HepG2 (cell line): Measurements from ENCODE around the gene ZC3H8. TPM values are rescaled to one million over a fixed set of nuclear protein-coding genes. Genes with fewer than 3 reads are reported as not detected.

Experiments used
- ATAC-seq: fragments of 200-7000 bp; cut with Tn5 transposase; 3 replicates; pipeline ENCODE4 v1.9.1; 2020; ENCODE audit warnings: mild to moderate bottlenecking, moderate library complexity
- BruUV-seq: library from RNA; stranded (reverse); fragments of 400-500 nt; replicated peaks from 2 replicates; lab custom pipeline; 2021; lab: Mats Ljungman, UMichigan
- CTCF ChIA-PET: fragments of 300-600 bp; formaldehyde crosslinking; extraction: SDS; loops from one replicate; lab custom pipeline; 2021; ENCODE audit warnings: low total read pairs, inconsistent platforms, low intra/inter-chr PET ratio; lab: Yijun Ruan, JAX
- POLR2A ChIA-PET: fragments of 350-600 bp; sonication (Branson Sonifier 250); formaldehyde crosslinking; loops from one replicate; lab custom pipeline; 2020; ENCODE audit warnings: antibody characterized with exemption, inconsistent platforms; lab: Yijun Ruan, JAX
- DNase-seq: peaks from one replicate; pipeline ENCODE4 v3.0.0-alpha.2; 2015; ENCODE audit warnings: low spot score
- FAIRE-seq: peaks from 3 replicates; lab custom pipeline; 2011; peaks lifted over from hg19 to GRCh38; lab: Jason Lieb, UNC
- H2AFZ ChIP-seq: one replicate; pipeline ENCODE4 v1.6.1; 2011; ENCODE audit warnings: low read length, inconsistent platforms
- H3K27ac ChIP-seq: fragments of 300-600 bp; 3 replicates; pipeline ENCODE4 v1.8.0; 2011; ENCODE audit warnings: mixed run types, mild to moderate bottlenecking, mixed read lengths, low read length, inconsistent platforms; ENCODE audit not compliant: insufficient read depth; ENCODE audit errors: extremely low read length
- H3K27me3 ChIP-seq, 2 experiments: fragments of 200-600 bp in 1 of 2; 2 replicates in 1 of 2; 3 replicates in 1 of 2; pipeline versions ENCODE4 v1.6.0 to v1.8.0; 2011; ENCODE audit warnings: low read length in 2 of 2, mild to moderate bottlenecking in 2 of 2, moderate library complexity in 2 of 2, inconsistent platforms in 1 of 2; ENCODE audit not compliant: insufficient read depth in 2 of 2, control insufficient read depth in 1 of 2
- H3K36me3 ChIP-seq, 2 experiments: fragments of 200-600 bp in 1 of 2; replicated peaks in 1 of 2; 2 replicates in 1 of 2; 3 replicates in 1 of 2; pipeline versions ENCODE4 v1.5.1 to v1.8.0; 2011; ENCODE audit warnings: low read length in 2 of 2, inconsistent platforms in 1 of 2; ENCODE audit not compliant: insufficient read depth in 2 of 2, control insufficient read depth in 1 of 2
- H3K4me1 ChIP-seq: 2 replicates; pipeline ENCODE4 v1.5.1; 2012; ENCODE audit warnings: low read length, inconsistent platforms; ENCODE audit not compliant: insufficient read depth
- H3K4me2 ChIP-seq: 2 replicates; pipeline ENCODE4 v1.6.0; 2011; ENCODE audit warnings: low read depth, low read length, inconsistent platforms
- H3K4me3 ChIP-seq, 3 experiments: fragments of 200-600 bp in 1 of 3; sonication (generic), shearing (Covaris generic) in 1 of 3; replicated peaks in 1 of 3; 2 replicates each; pipeline ENCODE4 v1.5.1; 2011 to 2016; ENCODE audit warnings: low read length in 3 of 3, inconsistent platforms in 2 of 3, low read depth in 2 of 3, mild to moderate bottlenecking in 2 of 3, control low read depth in 1 of 3, mixed read lengths in 1 of 3; ENCODE audit not compliant: insufficient read depth in 1 of 3
- H3K79me2 ChIP-seq: one replicate; pipeline ENCODE4 v1.6.1; 2011; ENCODE audit warnings: low read length, inconsistent platforms; ENCODE audit not compliant: insufficient read depth
- H3K9ac ChIP-seq: 2 replicates; pipeline ENCODE4 v1.6.0; 2011; ENCODE audit warnings: mild to moderate bottlenecking, low read depth, low read length, inconsistent platforms; ENCODE audit not compliant: insufficient read depth
- H3K9me3 ChIP-seq: 2 replicates; pipeline ENCODE4 v1.5.1; 2012; ENCODE audit warnings: mild to moderate bottlenecking, low read length
- H4K20me1 ChIP-seq: 2 replicates; pipeline ENCODE4 v1.6.0; 2011; ENCODE audit warnings: inconsistent platforms, mild to moderate bottlenecking, low read length, moderate library complexity; ENCODE audit not compliant: insufficient read depth
- GABPA ChIP-seq, 2 experiments: IDR thresholded peaks; 2 replicates each; pipeline ENCODE4 v1.6.1; 2011 to 2016; ENCODE audit warnings: low read depth in 2 of 2, low read length in 1 of 2, missing biosample characterization in 1 of 2, missing genetic modification characterization in 1 of 2
- MYNN ChIP-seq: sonication (generic); formaldehyde crosslinking; IDR thresholded peaks from 2 replicates; pipeline ENCODE4 v1.4.0; 2020; ENCODE audit warnings: mild to moderate bottlenecking, low read depth, missing genetic modification reagents
- PITX1 ChIP-seq: sonication (generic); formaldehyde crosslinking; IDR thresholded peaks from 2 replicates; pipeline ENCODE4 v1.5.1; 2020; ENCODE audit warnings: mild to moderate bottlenecking, missing genetic modification reagents
- PPARG ChIP-seq: conservative IDR thresholded peaks from 2 replicates; pipeline ENCODE4 v1.6.1; 2016; ENCODE audit warnings: missing biosample characterization, missing genetic modification reagents
- RERE ChIP-seq: IDR thresholded peaks from 2 replicates; pipeline ENCODE4 v1.6.1; 2016; ENCODE audit warnings: low read depth, missing genetic modification reagents, missing compliant biosample characterization
- ZNF512 ChIP-seq: sonication (generic); formaldehyde crosslinking; IDR thresholded peaks from 2 replicates; pipeline ENCODE4 v1.4.0; 2020; ENCODE audit warnings: mild to moderate bottlenecking, missing genetic modification reagents
- WGBS: methylation state at CpG from one replicate; pipeline ENCODE4 v1.1.6; 2017; ENCODE audit warnings: low lambda C conversion rate; 5-methylcytosine and 5-hydroxymethylcytosine counted together
- in situ Hi-C: cut with HindIII; loops from 2 replicates; pipeline ENCODE4 v1.10.0; 2017; ENCODE audit warnings: low pct_unique_long_range_greater_than_20kb; ENCODE audit not compliant: extremely low pct_ligation_motif_present
- intact Hi-C: fragments of 100-400 bp; cut with micrococcal nuclease; formaldehyde crosslinking; loops from one replicate; pipeline ENCODE4 v1.10.0; 2022; ENCODE audit not compliant: unreplicated experiment
- polyA plus RNA-seq, 8 experiments: library from polyadenylated mRNA; depleted of rRNA in 3 of 8; stranded (reverse) in 7 of 8; unstranded in 1 of 8; fragments of >200 nt; fragmentation: Illumina TruSeq in 4 of 8; extraction: Trizol in 4 of 8; gene quantifications; 2 replicates each; pipeline versions ENCODE4 v1.2.1 to v1.2.3, GENCODE V29; 2011 to 2016; ENCODE audit warnings: low read depth in 4 of 8, missing spikeins in 1 of 8, mixed read lengths in 1 of 8; ENCODE audit not compliant: insufficient read depth in 1 of 8
- total RNA-seq, 5 experiments: library from RNA; depleted of rRNA; stranded (reverse); fragments of >200 nt; fragmentation: Illumina TruSeq; extraction: Trizol; gene quantifications; 2 replicates each; pipeline ENCODE4 v1.2.3, GENCODE V29; 2016; ENCODE audit warnings: low read depth in 1 of 5
- TF ChIP-seq, protein P1 (sequence below): sonication (generic); formaldehyde crosslinking; IDR thresholded peaks from 2 replicates; pipeline ENCODE4 v1.5.1; 2020; ENCODE audit warnings: mild to moderate bottlenecking, missing genetic modification reagents, borderline replicate concordance
- TF ChIP-seq, protein P2 (sequence below): sonication (generic); formaldehyde crosslinking; conservative IDR thresholded peaks from 2 replicates; pipeline ENCODE4 v1.8.0; 2022; ENCODE audit warnings: missing genetic modification reagents

ZC3H8 gene
- total and polyA plus RNA-seq, 2 of the 13 experiments (the other 11 are each of a cell fraction or from before 2014, with no cell fraction given), result 4.5 to 17.0 TPM

GRCh38 chr2:112189001-112189556 is 65.8 kb downstream of the ZC3H8 start:
- no peak overlapping the region for H3K27ac ChIP-seq
- no TSS peak for BruUV-seq
- ATAC-seq (no peak), FAIRE-seq (no peak), DNase-seq (no peak)
- H3K36me3 ChIP-seq, result no peaks in the 10 kb centered on the region
- no peak overlapping the region for H3K4me3 ChIP-seq
- POLR2A ChIA-PET, result no interaction called here
- 68% methylated on average over 3 of the region's 3 CpGs for WGBS
- H3K27me3 ChIP-seq, result no peaks in the 10 kb centered on the region; a peak in 1 of 5 replicates
- intact Hi-C loops (no loop called here), in situ Hi-C loops (no loop called here)
- CTCF ChIA-PET, result no interaction called here
- H3K4me1 ChIP-seq, result no peaks in the 10 kb centered on the region; the same call in 1 of the 2 replicates
- no peak overlapping the region for H2AFZ ChIP-seq
- no peak overlapping the region for H3K4me2 ChIP-seq
- H3K9me3 ChIP-seq, result no peaks in the 10 kb centered on the region
- H4K20me1 ChIP-seq, result no peaks in the 10 kb centered on the region
- no peaks in the 10 kb centered on the region for H3K79me2 ChIP-seq
- H3K9ac ChIP-seq, result no peak overlapping the region
- TF ChIP-seq MYNN (CRISPR knock-in tag), result no peak
- TF ChIP-seq GABPA (IDR thresholded peaks at IDR 0.05; ENCODE audit: low read depth, low read length), result no peak
- no peak for TF ChIP-seq GABPA (CRISPR knock-in tag; IDR thresholded peaks at IDR 0.05; ENCODE audit: low read depth)
- TF ChIP-seq, protein P1, sequence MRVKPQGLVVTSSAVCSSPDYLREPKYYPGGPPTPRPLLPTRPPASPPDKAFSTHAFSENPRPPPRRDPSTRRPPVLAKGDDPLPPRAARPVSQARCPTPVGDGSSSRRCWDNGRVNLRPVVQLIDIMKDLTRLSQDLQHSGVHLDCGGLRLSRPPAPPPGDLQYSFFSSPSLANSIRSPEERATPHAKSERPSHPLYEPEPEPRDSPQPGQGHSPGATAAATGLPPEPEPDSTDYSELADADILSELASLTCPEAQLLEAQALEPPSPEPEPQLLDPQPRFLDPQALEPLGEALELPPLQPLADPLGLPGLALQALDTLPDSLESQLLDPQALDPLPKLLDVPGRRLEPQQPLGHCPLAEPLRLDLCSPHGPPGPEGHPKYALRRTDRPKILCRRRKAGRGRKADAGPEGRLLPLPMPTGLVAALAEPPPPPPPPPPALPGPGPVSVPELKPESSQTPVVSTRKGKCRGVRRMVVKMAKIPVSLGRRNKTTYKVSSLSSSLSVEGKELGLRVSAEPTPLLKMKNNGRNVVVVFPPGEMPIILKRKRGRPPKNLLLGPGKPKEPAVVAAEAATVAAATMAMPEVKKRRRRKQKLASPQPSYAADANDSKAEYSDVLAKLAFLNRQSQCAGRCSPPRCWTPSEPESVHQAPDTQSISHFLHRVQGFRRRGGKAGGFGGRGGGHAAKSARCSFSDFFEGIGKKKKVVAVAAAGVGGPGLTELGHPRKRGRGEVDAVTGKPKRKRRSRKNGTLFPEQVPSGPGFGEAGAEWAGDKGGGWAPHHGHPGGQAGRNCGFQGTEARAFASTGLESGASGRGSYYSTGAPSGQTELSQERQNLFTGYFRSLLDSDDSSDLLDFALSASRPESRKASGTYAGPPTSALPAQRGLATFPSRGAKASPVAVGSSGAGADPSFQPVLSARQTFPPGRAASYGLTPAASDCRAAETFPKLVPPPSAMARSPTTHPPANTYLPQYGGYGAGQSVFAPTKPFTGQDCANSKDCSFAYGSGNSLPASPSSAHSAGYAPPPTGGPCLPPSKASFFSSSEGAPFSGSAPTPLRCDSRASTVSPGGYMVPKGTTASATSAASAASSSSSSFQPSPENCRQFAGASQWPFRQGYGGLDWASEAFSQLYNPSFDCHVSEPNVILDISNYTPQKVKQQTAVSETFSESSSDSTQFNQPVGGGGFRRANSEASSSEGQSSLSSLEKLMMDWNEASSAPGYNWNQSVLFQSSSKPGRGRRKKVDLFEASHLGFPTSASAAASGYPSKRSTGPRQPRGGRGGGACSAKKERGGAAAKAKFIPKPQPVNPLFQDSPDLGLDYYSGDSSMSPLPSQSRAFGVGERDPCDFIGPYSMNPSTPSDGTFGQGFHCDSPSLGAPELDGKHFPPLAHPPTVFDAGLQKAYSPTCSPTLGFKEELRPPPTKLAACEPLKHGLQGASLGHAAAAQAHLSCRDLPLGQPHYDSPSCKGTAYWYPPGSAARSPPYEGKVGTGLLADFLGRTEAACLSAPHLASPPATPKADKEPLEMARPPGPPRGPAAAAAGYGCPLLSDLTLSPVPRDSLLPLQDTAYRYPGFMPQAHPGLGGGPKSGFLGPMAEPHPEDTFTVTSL (CRISPR knock-in tag), result no peak
- no peak for TF ChIP-seq PITX1 (CRISPR knock-in tag)
- no peak for TF ChIP-seq ZNF512 (CRISPR knock-in tag)
- TF ChIP-seq, protein P2, sequence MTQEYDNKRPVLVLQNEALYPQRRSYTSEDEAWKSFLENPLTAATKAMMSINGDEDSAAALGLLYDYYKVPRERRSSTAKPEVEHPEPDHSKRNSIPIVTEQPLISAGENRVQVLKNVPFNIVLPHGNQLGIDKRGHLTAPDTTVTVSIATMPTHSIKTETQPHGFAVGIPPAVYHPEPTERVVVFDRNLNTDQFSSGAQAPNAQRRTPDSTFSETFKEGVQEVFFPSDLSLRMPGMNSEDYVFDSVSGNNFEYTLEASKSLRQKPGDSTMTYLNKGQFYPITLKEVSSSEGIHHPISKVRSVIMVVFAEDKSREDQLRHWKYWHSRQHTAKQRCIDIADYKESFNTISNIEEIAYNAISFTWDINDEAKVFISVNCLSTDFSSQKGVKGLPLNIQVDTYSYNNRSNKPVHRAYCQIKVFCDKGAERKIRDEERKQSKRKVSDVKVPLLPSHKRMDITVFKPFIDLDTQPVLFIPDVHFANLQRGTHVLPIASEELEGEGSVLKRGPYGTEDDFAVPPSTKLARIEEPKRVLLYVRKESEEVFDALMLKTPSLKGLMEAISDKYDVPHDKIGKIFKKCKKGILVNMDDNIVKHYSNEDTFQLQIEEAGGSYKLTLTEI (CRISPR knock-in tag), result no peak
- no peak for TF ChIP-seq PPARG (CRISPR knock-in tag)
- no peak for TF ChIP-seq RERE
